HL-60/S4 treated with phorbol 12-myristate 13-acetate at 8.2 ng/mL for 4 days and 3 days (cell line): ENCODE results near the gene FAM168B.

Source experiments
- in situ Hi-C: fragments of 300-500 bp; cut with MboI; formaldehyde crosslinking; loops from 2 replicates; pipeline ENCODE4 v1.15.0; 2022; ENCODE audit warnings: low sequenced_read_pairs

The FAM168B gene

GRCh38 chr2:131056204-131056931, 36.9 kb downstream of the FAM168B start:
- in situ Hi-C loops = no loop called here

GRCh38 chr2:131055169-131056065, 37.8 kb downstream of the FAM168B start:
- in situ Hi-C loops = no loop called here

DNA sequence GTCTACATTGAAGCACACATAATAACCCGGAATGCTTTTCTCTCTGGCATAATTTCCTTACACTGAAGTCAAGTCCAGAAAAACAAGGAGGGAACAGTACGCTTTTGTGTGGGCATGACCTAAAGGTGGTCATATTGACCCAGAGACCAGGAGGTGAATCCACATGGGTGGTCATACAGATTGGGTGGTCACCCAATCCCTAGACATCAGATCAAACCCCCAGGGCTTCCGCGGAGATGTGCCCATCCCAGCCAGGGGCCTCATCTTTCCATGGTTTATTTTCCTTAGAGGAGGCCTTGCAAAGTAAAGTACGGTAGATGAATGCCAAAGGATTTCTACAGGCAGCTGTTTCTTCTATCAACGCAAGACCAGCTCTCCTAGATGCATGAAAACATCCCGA, 38.8 kb downstream of the FAM168B start:
- in situ Hi-C loops = no loop called here

GRCh38 chr2:131052741-131053263, 40.5 kb downstream of the FAM168B start:
- in situ Hi-C loops = no loop called here

- in situ Hi-C loops = no loop called here
Measured at GRCh38 chr2:131050896-131051295, 42.4 kb downstream of the FAM168B start.

GRCh38 chr2:131049150-131049718, 44.0 kb downstream of the FAM168B start:
- in situ Hi-C loops = no loop called here

- in situ Hi-C loops = no loop called here
Measured at GRCh38 chr2:131048641-131049040, 44.6 kb downstream of the FAM168B start.

GRCh38 chr2:131047920-131048560, 45.2 kb downstream of the FAM168B start:
- in situ Hi-C loops = no loop called here

DNA sequence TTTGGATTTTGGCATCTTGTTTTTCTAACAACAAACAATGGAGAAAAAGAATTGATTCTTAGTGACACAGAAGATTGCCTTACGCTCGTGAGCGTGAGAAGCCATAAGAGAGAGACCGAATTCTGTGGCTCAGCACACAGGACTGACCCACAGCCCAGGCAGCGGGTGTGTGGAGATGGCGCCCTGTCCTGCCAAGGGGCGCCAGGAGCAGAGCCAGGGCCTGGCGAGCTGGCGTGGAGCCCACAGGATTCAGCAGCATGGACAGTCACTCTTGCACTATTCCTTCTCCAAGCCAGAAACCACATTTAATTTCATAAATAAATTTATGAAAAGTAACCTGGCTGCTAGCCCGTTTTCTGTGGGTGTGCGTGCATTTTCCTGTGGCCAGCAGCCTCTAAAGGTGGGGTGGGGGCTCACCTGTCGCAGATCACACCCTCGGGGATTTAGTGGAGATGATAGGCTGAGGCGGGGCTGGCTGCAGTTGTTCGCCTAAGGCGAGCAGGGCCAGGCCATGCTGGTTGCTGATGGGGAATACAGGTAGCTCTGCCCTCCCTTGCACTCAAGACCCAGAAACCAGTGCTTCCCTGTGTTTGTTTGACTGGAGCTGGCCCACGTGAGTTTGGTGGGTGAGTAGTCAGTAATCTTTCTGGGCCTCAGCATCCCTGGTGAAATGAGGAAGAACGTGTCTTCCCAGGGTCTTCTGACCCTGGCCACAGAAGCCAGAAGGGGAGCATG, 46.2 kb downstream of the FAM168B start:
- in situ Hi-C loops = no loop called here

GRCh38 chr2:131046028-131046917, 47.0 kb downstream of the FAM168B start:
- in situ Hi-C loops = no loop called here

- in situ Hi-C loops = no loop called here
Measured at GRCh38 chr2:131045286-131046027, 47.8 kb downstream of the FAM168B start.

- in situ Hi-C loops = no loop called here
Measured at GRCh38 chr2:131044757-131045150, 48.5 kb downstream of the FAM168B start.

GRCh38 chr2:131044075-131044756, 49.0 kb downstream of the FAM168B start:
- in situ Hi-C loops = no loop called here

DNA sequence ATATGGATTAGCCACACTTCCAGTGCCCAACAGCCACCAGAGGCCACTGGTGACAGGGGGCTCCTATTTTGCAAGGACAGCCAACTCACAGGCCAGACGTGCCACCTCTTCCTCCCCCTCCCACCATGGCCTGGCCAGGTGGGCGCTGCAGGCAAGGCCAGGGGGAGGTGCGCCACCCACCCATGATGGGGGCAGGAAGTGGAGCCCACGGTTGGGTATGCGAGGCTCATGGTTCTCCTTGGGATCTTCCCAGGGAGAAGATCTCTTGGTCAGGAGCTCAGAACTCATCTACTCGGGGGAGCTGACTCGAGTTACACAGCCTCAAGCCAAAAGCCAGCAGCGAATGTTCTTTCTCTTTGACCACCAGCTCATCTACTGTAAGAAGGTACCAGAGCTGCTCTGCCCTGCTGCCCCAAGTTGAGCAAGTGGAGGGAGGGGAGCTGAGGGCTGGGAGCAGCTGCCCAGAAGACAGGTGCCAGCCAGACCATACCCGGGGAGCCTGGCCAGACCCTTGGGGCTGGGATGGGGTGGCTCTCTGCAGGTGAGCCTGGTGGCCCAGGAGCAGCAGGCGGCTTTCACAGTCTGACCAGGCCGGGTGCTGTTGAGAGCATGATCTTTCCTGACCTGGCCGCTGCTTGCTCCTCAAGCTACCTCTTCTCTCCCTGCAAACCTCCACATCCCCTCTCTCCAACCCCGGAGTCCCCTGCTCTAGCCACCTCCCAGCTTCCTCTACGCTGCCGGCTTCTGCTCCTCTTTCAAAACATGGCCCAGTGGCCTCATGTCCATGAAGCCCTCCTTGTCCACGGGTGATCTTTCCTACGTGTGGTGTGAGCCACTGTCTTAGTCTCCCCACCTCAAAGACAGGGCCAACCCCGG, 49.8 kb downstream of the FAM168B start:
- in situ Hi-C loops = no loop called here

DNA sequence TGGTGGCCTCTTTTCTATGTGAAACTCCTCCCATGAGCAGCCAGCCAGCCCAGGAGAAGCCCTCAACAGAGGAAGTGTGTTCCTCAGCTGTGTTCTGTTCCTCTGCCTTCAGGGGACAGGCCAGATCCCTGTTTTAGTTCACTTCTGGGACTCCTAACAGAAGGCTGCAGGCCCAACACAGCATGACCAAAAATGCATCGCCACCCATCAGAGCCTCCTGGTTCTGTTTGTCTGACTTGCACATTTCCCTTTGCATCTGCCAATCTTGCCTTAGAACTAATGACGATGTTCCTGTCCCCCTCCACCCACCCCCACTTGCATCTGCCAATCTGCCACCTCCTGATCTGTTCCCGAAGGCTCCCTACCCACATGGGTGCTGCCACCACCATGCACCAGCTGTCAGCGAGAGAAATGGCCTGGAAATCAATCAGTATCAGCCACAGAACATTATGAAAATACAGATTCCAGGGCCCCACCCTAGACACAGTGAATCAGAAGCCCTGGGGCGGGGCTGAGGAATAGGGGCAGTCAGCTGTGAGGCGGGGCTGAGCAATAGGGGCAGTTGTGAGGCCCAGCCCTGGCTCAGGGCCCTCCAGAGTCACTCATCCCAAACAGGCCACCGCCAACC, 51.0 kb downstream of the FAM168B start:
- in situ Hi-C loops = no loop called here

DNA sequence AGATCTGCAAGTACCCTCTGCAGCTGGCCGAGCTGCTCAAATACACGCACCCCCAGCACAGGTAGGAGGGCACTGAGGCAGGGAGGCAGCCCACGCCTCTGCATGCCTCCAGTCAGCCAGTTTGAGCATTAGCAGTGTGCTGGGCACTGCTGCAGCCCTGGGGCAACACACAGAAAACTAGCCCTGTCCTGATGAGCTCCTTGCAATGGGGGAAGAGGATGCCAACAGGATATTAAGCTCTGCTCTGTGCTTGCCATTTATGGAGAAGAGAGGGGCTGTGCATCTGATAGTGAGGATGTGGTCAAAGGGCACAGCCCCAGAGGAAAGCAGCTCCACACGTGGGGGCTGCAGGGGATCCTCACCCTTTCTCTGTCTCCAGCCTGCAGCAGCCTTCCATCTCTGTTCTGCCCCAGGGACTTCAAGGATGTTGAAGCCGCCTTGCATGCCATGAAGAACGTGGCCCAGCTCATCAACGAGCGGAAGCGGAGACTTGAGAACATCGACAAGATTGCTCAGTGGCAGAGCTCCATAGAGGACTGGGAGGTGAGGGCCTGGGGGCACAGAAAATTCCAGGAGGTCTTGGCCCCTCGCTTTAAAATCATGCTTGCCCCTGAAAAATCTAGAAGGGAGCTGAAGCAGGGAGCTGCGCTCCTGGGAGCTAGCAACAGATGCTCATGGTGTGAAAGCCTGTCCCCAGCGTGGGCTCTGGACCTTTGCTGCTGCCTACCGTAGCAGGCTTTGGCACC, 51.7 kb downstream of the FAM168B start:
- in situ Hi-C loops = no loop called here
